ENCODE measurements around the gene CHAF1A.

Gene CHAF1A

GRCh38 chr19:4402171-4403004, at the start of gene CHAF1A:
CHAF1A (plus strand) TSS chr19:4402640; CDS start chr19:4402763, 123 bp downstream.
- DNase-seq: peak; percentile 100

GRCh38 chr19:4352701-4353121, 49.7 kb upstream of the CHAF1A start:
- peak; percentile 46 for DNase-seq

- no peak for DNase-seq
These were observed 48.2 kb upstream of the CHAF1A start for GRCh38 chr19:4354282-4354681.

GRCh38 chr19:4354897-4355296, 47.5 kb upstream of the CHAF1A start:
- DNase-seq: no peak

- no peak for DNase-seq
These were observed 45.2 kb upstream of the CHAF1A start for GRCh38 chr19:4357095-4357797.

- no peak for DNase-seq
These were observed 44.5 kb upstream of the CHAF1A start for GRCh38 chr19:4357921-4358326.

GRCh38 chr19:4358709-4359626, 43.5 kb upstream of the CHAF1A start:
- no peak for DNase-seq

- no peak for DNase-seq
These were observed 42.8 kb upstream of the CHAF1A start for GRCh38 chr19:4359627-4360000.

GRCh38 chr19:4360081-4360569, 42.3 kb upstream of the CHAF1A start:
- no peak for DNase-seq

- DNase-seq: no peak
These were observed 41.7 kb upstream of the CHAF1A start for GRCh38 chr19:4360641-4361151.

- no peak for DNase-seq
These were observed 41.0 kb upstream of the CHAF1A start for GRCh38 chr19:4361152-4362046.

GRCh38 chr19:4362101-4362828, 40.2 kb upstream of the CHAF1A start:
- DNase-seq: no peak

GRCh38 chr19:4362831-4363545, 39.5 kb upstream of the CHAF1A start:
- no peak for DNase-seq

- no peak for DNase-seq
These were observed 38.7 kb upstream of the CHAF1A start for GRCh38 chr19:4363571-4364304.

- no peak for DNase-seq
These were observed 37.1 kb upstream of the CHAF1A start for GRCh38 chr19:4365341-4365740.

GRCh38 chr19:4365791-4366665, 36.4 kb upstream of the CHAF1A start:
- no peak for DNase-seq

GRCh38 chr19:4366666-4367335, 35.6 kb upstream of the CHAF1A start:
- no peak for DNase-seq

GRCh38 chr19:4367336-4367723, 35.1 kb upstream of the CHAF1A start:
- no peak for DNase-seq

Data from stimulated activated CD4-positive, alpha-beta T cell treated with anti-CD3 and anti-CD28 coated beads, Interleukin-1b, Interleukin-23, amount 100 ng/mL, for 48 hours (primary cell).